Adrenal gland (tissue), 12 donors: Measurements from ENCODE around the gene NBAS. TPM values are rescaled to one million over a fixed set of nuclear protein-coding genes. Genes with fewer than 3 reads are reported as not detected.

Source experiments
- DNase-seq, 7 donors: peaks; one replicate each; pipeline ENCODE4 v3.0.0-alpha.2; 2019 to 2020
- H3K27ac ChIP-seq, 5 donors: fragments of 200-600 bp; sonication (generic) in 4 of 5; 1 replicate in 3 of 5; 2 replicates in 2 of 5; pipeline versions ENCODE4 v1.5.1 to v1.8.0; 2016 to 2020; ENCODE audit warnings: mild to moderate bottlenecking in 1 of 5
- H3K27me3 ChIP-seq: fragments of 200-600 bp; 2 replicates; pipeline ENCODE4 v1.8.0; 2021
- H3K36me3 ChIP-seq, 2 donors: fragments of 200-600 bp; replicated peaks in 1 of 2; 1 replicate in 1 of 2; 2 replicates in 1 of 2; pipeline versions ENCODE4 v1.5.1 to v1.8.0; 2018 to 2022
- H3K4me1 ChIP-seq, 2 donors: fragments of 200-600 bp; replicated peaks in 1 of 2; 1 replicate in 1 of 2; 2 replicates in 1 of 2; pipeline versions ENCODE4 v1.5.1 to v1.8.0; 2018 to 2021
- H3K4me3 ChIP-seq, 4 donors: fragments of 200-600 bp; sonication (generic) in 3 of 4; one replicate each; pipeline ENCODE4 v1.5.1; 2016 to 2018
- H3K9me3 ChIP-seq, 3 donors: fragments of 200-600 bp; sonication (generic) in 1 of 3; replicated peaks in 1 of 3; 1 replicate in 2 of 3; 2 replicates in 1 of 3; pipeline versions ENCODE4 v1.5.1 to v1.8.0; 2016 to 2021
- CTCF ChIP-seq, 6 experiments: fragments of 450-650 bp in 4 of 6; fragments of 200-600 bp in 2 of 6; sonication (generic) in 1 of 6; IDR thresholded peaks; 1 replicate in 5 of 6; 2 replicates in 1 of 6; pipeline versions ENCODE4 v1.5.1 to v1.8.0; 2016 to 2021; ENCODE audit warnings: antibody characterized with exemption in 6 of 6, mild to moderate bottlenecking in 2 of 6, moderate library complexity in 1 of 6
- POLR2A ChIP-seq, 2 donors: fragments of 450-650 bp; IDR thresholded peaks; one replicate each; pipeline ENCODE4 v1.6.1; 2017; ENCODE audit warnings: antibody characterized with exemption in 2 of 2, mild to moderate bottlenecking in 2 of 2, moderate library complexity in 1 of 2
- WGBS, 4 donors: extraction: QIAGEN DNeasy Blood & Tissue Kit in 2 of 4; methylation state at CpG; one replicate each; pipeline versions ENCODE4 v1.1.5 to v1.1.7; 2013 to 2017; 5-methylcytosine and 5-hydroxymethylcytosine counted together
- intact Hi-C, 2 donors: fragments of 100-400 bp; cut with DNase I; formaldehyde crosslinking; loops; one replicate each; pipeline versions ENCODE4 v1.14.1 to v1.15.0; 2022 to 2023
- polyA plus RNA-seq, 3 donors: library from polyadenylated mRNA; stranded (reverse); fragments of 200-250 nt in 2 of 3; fragments of 350-450 nt in 1 of 3; fragmentation: Illumina TruSeq in 1 of 3; extraction: RNeasy Lipid Tissue Mini Kit (QIAGEN cat#74804) in 1 of 3; gene quantifications; one replicate each; pipeline ENCODE4 v1.2.3, GENCODE V29; 2013 to 2014
- total RNA-seq, 9 donors: library from RNA; depleted of rRNA in 4 of 9; stranded (reverse); fragments of >200 nt in 4 of 9; fragments of 120-200 nt in 1 of 9; fragmentation: NEBNext Ultra II Directional in 1 of 9; extraction: Animal tissue kit (Norgen Biotek cat#: 25700) in 1 of 9; gene quantifications; one replicate each; pipeline versions ENCODE4 v1.1.0 to v1.2.4, GENCODE V29; 2013 to 2023
- donor health status: healthy with polysubstance abuse.
- donor health status: Bipolar disorder and iron deficiency.
- donor health status: DM: yes; HTN: yes; CAD: no.
- donor health status: DM: no; HTN: no; CAD: no.
- donor health status: DM: no; HTN: no; CAD: no.
- donor health status: DM: yes; HTN: yes; CAD: no.

Gene NBAS
- total and polyA plus RNA-seq, 12 donors = 22.0 to 62.4 (median 46.2) TPM

GRCh38 chr2:15241929-15242328 is 319.2 kb downstream of the NBAS start:
- Histone ChIP-seq H3K4me3 (no peak overlapping the region), H3K27ac (no peak overlapping the region), H3K4me1 (peaks cover 0 to 6% of the 10 kb centered on the region in 2 donors), H3K36me3 (no peaks in the 10 kb centered on the region), H3K27me3 (no peaks in the 10 kb centered on the region), H3K9me3 (no peaks in the 10 kb centered on the region)
- intact Hi-C loops = no loop called here
- DNase-seq = no peak
- TF ChIP-seq POLR2A (IDR thresholded peaks at IDR 0.05) (no peak), CTCF (IDR thresholded peaks at IDR 0.05) (no peak)
- WGBS, 4 donors = 93 to 100% (median 94%) methylated on average over 3 of the region's 3 CpGs

GRCh38 chr2:15241201-15241600 is 319.9 kb downstream of the NBAS start:
- intact Hi-C loops = no loop called here
- no peaks in the 10 kb centered on the region for H3K27me3 ChIP-seq
- no peak overlapping the region for H3K27ac ChIP-seq
- H3K9me3 ChIP-seq = no peaks in the 10 kb centered on the region
- H3K4me1 ChIP-seq = peaks cover 0 to 6% of the 10 kb centered on the region in 2 donors
- DNase-seq = no peak
- no peaks in the 10 kb centered on the region for H3K36me3 ChIP-seq
- TF ChIP-seq POLR2A (IDR thresholded peaks at IDR 0.05) = no peak
- TF ChIP-seq CTCF (IDR thresholded peaks at IDR 0.05) = no peak
- H3K4me3 ChIP-seq = no peak overlapping the region
- 89 to 96% (median 94%) methylated on average over 1 of the region's 1 CpG for WGBS, 4 donors

- H3K27ac ChIP-seq = no peak overlapping the region
- intact Hi-C loops = no loop called here
- H3K27me3 ChIP-seq = no peaks in the 10 kb centered on the region
- H3K4me1 ChIP-seq = no peaks in the 10 kb centered on the region
- no peaks in the 10 kb centered on the region for H3K9me3 ChIP-seq
- WGBS, 4 donors = 83 to 88% (median 84%) methylated on average over 5 of the region's 5 CpGs
- DNase-seq = no peak
- no peaks in the 10 kb centered on the region for H3K36me3 ChIP-seq
- TF ChIP-seq POLR2A (IDR thresholded peaks at IDR 0.05) = no peak
- TF ChIP-seq CTCF (IDR thresholded peaks at IDR 0.05) = no peak
- H3K4me3 ChIP-seq = no peak overlapping the region
Observed at GRCh38 chr2:15238028-15238427, 323.1 kb downstream of the NBAS start.

- intact Hi-C loops = no loop called here
- Histone ChIP-seq H3K9me3 (no peaks in the 10 kb centered on the region), H3K27ac (no peak overlapping the region), H3K4me1 (no peaks in the 10 kb centered on the region), H3K36me3 (no peaks in the 10 kb centered on the region), H3K4me3 (no peak overlapping the region), H3K27me3 (no peaks in the 10 kb centered on the region)
- WGBS, 4 donors = 87 to 97% (median 94%) methylated on average over 7 of the region's 7 CpGs
- TF ChIP-seq CTCF (IDR thresholded peaks at IDR 0.05) (no peak), POLR2A (IDR thresholded peaks at IDR 0.05) (no peak)
- DNase-seq = no peak
Observed at GRCh38 chr2:15230599-15231192, 330.4 kb downstream of the NBAS start.
